Natural killer cell (primary cell): ENCODE results near the gene ADIRF. TPM values are rescaled to one million over a fixed set of nuclear protein-coding genes. Genes with fewer than 3 reads are reported as not detected.
"Not testable (repeated sequence)": the region's sequence is repeated elsewhere in the genome, so short reads cannot be mapped to it uniquely, and the experiment has no call there.

ENCODE experiments used
- ATAC-seq, 3 donors: fragments of 150-1000 bp in 2 of 3; fragments of 200-7000 bp in 1 of 3; cut with Tn5 transposase; 1 replicate in 1 of 3; 2 replicates in 2 of 3; pipeline ENCODE4 v1.10.0; 2021; ENCODE audit warnings: mild to moderate bottlenecking in 2 of 3, moderate library complexity in 2 of 3
- DNase-seq, 2 donors: peaks; one replicate each; pipeline versions ENCODE4 v3.0.0 to v3.0.0-alpha.2; 2013 to 2021; ENCODE audit warnings: mixed read lengths in 1 of 2
- H3K27ac ChIP-seq: one replicate; pipeline ENCODE4 v1.5.1; 2013; ENCODE audit warnings: mild to moderate bottlenecking, low read length
- H3K27me3 ChIP-seq: one replicate; pipeline ENCODE4 v1.6.1; 2013; ENCODE audit warnings: low read length; ENCODE audit not compliant: control insufficient read depth, insufficient read depth
- H3K36me3 ChIP-seq: one replicate; pipeline ENCODE4 v1.6.1; 2013; ENCODE audit warnings: low read length; ENCODE audit not compliant: control insufficient read depth, insufficient read depth
- H3K4me1 ChIP-seq: one replicate; pipeline ENCODE4 v1.6.1; 2013; ENCODE audit warnings: low read length; ENCODE audit not compliant: control insufficient read depth, insufficient read depth
- H3K4me3 ChIP-seq: one replicate; pipeline ENCODE4 v1.5.1; 2013; ENCODE audit warnings: low read length
- H3K9me3 ChIP-seq: one replicate; pipeline ENCODE4 v1.6.1; 2013; ENCODE audit warnings: low read length; ENCODE audit not compliant: control insufficient read depth, insufficient read depth
- H3K27ac Mint-ChIP-seq, 2 donors: one replicate each; pipeline ENCODE4 v1.8.0; 2022; ENCODE audit warnings: mild to moderate bottlenecking in 2 of 2, mixed read lengths in 2 of 2, moderate library complexity in 1 of 2
- H3K27me3 Mint-ChIP-seq, 2 donors: one replicate each; pipeline ENCODE4 v1.8.0; 2022; ENCODE audit warnings: low read depth in 2 of 2, mixed read lengths in 2 of 2
- H3K36me3 Mint-ChIP-seq: one replicate; pipeline ENCODE4 v1.8.0; 2022; ENCODE audit warnings: mixed read lengths
- H3K4me1 Mint-ChIP-seq, 2 donors: one replicate each; pipeline ENCODE4 v1.8.0; 2022; ENCODE audit warnings: mixed read lengths in 2 of 2
- H3K4me3 Mint-ChIP-seq: one replicate; pipeline ENCODE4 v1.8.0; 2022; ENCODE audit warnings: mild to moderate bottlenecking, moderate library complexity, mixed read lengths
- H3K9me3 Mint-ChIP-seq, 2 donors: one replicate each; pipeline ENCODE4 v1.8.0; 2022; ENCODE audit warnings: mixed read lengths in 2 of 2
- CTCF ChIP-seq: fragments of 200-600 bp; IDR thresholded peaks from one replicate; pipeline ENCODE4 v1.8.0; 2022; ENCODE audit warnings: antibody characterized with exemption
- WGBS: methylation state at CpG from one replicate; pipeline ENCODE4 v1.1.7; 2013; ENCODE audit warnings: missing lambda C conversion rate; ENCODE audit not compliant: insufficient coverage; 5-methylcytosine and 5-hydroxymethylcytosine counted together
- intact Hi-C: fragments of 100-400 bp; cut with micrococcal nuclease; formaldehyde crosslinking; loops from one replicate; pipeline ENCODE4 v1.14.2; 2022
- total RNA-seq, 4 donors: library from RNA; stranded (reverse); fragments of 120-200 nt in 1 of 4; gene quantifications; one replicate each; pipeline versions ENCODE4 v1.2.3 to v1.2.4, GENCODE V29; 2013 to 2022

The ADIRF gene
- total RNA-seq, 3 donors from 2014 or later (not counting 1 experiment from before 2014, with no cell fraction given) = not detected

GRCh38 chr10:86976362-86977056 lies 8.2 kb downstream of the ADIRF start:
- Histone ChIP-seq H3K9me3 (no peaks in the 10 kb centered on the region), H3K4me3 (no peak overlapping the region), H3K27ac (no peak overlapping the region), H3K27me3 (no peaks in the 10 kb centered on the region), H3K36me3 (no peaks in the 10 kb centered on the region), H3K4me1 (peaks cover 7% of the 10 kb centered on the region)
- WGBS = 94% methylated on average over 5 of the region's 5 CpGs
- no peak for TF ChIP-seq CTCF
- Mint-ChIP-seq H3K27ac (no peak overlapping the region), H3K27me3 (peaks cover 5 to 8% of the 10 kb centered on the region in 2 donors), H3K4me1 (peaks cover 4 to 12% of the 10 kb centered on the region in 2 donors), H3K36me3 (no peaks in the 10 kb centered on the region), H3K4me3 (no peak overlapping the region), H3K9me3 (no peaks in the 10 kb centered on the region)
- intact Hi-C loops = no loop called here
- ATAC-seq (no peak), DNase-seq (no peak)

- H3K4me3 Mint-ChIP-seq, H3K9me3 Mint-ChIP-seq, H3K27ac Mint-ChIP-seq, ATAC-seq, H3K36me3 ChIP-seq, H3K27ac ChIP-seq, intact Hi-C loops, H3K9me3 ChIP-seq, H3K4me3 ChIP-seq, DNase-seq, H3K4me1 Mint-ChIP-seq, H3K4me1 ChIP-seq, H3K36me3 Mint-ChIP-seq, H3K27me3 ChIP-seq: not testable (repeated sequence)
- H3K27me3 Mint-ChIP-seq = peaks cover 12 to 13% of the 10 kb centered on the region in 2 donors
- 84% methylated on average over 3 of the region's 3 CpGs for WGBS
These were observed 10.2 kb downstream of the ADIRF start for GRCh38 chr10:86978457-86978856.

DNA sequence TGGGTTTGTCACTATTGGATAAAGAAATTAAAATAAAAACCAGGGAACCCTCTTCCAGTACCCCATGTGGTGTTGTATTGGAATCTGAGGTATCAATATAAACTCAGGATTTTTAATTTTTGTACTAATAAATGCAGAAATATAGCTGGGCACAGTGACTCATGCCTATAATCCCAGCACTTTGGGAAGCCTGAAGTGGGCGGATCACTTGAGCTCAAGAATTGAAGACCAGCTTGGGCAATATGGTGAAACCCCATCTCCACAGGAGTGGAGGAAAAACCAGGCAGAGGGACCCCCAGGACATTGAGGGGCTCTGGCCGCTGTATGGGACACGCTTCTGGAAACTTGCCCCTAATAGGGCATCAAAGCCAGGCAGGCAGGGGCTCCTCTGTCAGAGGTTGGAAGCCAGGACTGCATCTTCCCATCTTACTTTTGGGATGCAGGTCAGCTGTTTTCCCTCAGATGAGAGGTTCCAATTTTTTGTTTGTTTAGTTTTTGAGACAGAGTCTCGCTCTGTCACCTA lies 11.1 kb downstream of the ADIRF start:
- Histone ChIP-seq H3K4me3 (no peak overlapping the region), H3K27me3 (no peaks in the 10 kb centered on the region), H3K4me1 (no peaks in the 10 kb centered on the region), H3K27ac (no peak overlapping the region), H3K36me3 (no peaks in the 10 kb centered on the region), H3K9me3 (no peaks in the 10 kb centered on the region)
- no peak overlapping the region for H3K4me3 Mint-ChIP-seq
- H3K27ac Mint-ChIP-seq = no peak overlapping the region
- no peak for TF ChIP-seq CTCF
- H3K36me3 Mint-ChIP-seq = no peaks in the 10 kb centered on the region
- 88% methylated on average over 4 of the region's 4 CpGs for WGBS
- H3K9me3 Mint-ChIP-seq = no peaks in the 10 kb centered on the region
- ATAC-seq (no peak), DNase-seq (no peak)
- peaks cover 12 to 13% of the 10 kb centered on the region in 2 donors for H3K27me3 Mint-ChIP-seq
- intact Hi-C loops = no loop called here
- H3K4me1 Mint-ChIP-seq = no peaks in the 10 kb centered on the region

GRCh38 chr10:86979977-86980448 lies 11.7 kb downstream of the ADIRF start:
- intact Hi-C loops = no loop called here

DNA sequence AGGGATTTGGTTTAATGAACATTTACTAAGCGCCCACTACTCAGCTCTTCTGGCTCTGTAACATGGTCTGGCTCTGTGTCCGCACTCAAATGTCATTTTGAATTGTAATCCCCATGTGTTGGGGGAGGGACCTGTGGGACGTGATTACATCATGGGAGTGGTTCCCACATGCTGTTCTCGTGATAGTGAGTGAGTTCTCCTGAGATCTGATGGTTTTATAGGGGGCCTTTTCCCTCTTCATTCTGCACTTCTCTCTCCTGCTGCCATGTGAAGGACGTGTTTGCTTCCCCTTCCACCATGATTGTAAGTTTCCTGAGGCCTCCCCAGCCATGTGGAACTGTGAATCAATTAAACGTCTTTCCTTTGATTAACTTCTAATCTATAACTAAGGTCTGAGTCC lies 12.7 kb downstream of the ADIRF start:
- H3K27me3 ChIP-seq, H3K9me3 ChIP-seq, DNase-seq, H3K9me3 Mint-ChIP-seq, H3K4me1 ChIP-seq, ATAC-seq, H3K27ac ChIP-seq, H3K4me3 Mint-ChIP-seq, H3K36me3 Mint-ChIP-seq, H3K27ac Mint-ChIP-seq, H3K4me1 Mint-ChIP-seq, intact Hi-C loops, H3K36me3 ChIP-seq, H3K4me3 ChIP-seq: not testable (repeated sequence)
- 82% methylated on average over 4 of the region's 6 CpGs for WGBS
- H3K27me3 Mint-ChIP-seq = peaks cover 13 to 17% of the 10 kb centered on the region in 2 donors

More at GRCh38 chr10:86979977-86980448, 11.7 kb downstream of the ADIRF start:
- Histone ChIP-seq H3K4me3 (no peak overlapping the region), H3K4me1 (no peaks in the 10 kb centered on the region), H3K36me3 (no peaks in the 10 kb centered on the region), H3K27me3 (no peaks in the 10 kb centered on the region), H3K27ac (no peak overlapping the region), H3K9me3 (no peaks in the 10 kb centered on the region)
- Mint-ChIP-seq H3K4me1 (no peaks in the 10 kb centered on the region), H3K4me3 (no peak overlapping the region), H3K9me3 (no peaks in the 10 kb centered on the region), H3K27me3 (peaks cover 12 to 13% of the 10 kb centered on the region in 2 donors), H3K36me3 (no peaks in the 10 kb centered on the region), H3K27ac (no peak overlapping the region)
- WGBS = 60% methylated on average over 3 of the region's 3 CpGs
- DNase-seq (no peak), ATAC-seq (no peak)
- TF ChIP-seq CTCF = no peak
